ENCODE results near the gene ERICH3.

DNA sequence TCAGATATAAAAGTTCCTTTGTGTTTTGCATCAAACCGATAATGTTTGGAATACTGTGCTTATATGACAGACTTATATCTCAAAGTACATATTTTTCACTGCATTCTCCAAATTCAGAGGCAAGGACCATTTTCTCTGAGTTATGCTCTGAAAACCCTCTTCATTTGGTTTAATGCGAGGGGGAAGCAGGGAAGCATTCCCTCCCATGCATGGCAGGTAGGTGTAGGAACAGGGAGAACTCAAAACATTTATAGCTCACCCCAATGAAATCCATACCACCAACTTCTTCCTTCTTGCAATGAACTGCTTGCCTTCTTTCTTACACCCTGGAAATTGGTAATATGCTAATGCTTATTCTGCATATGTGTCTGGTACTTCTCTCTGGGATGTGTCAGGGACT, 10.7 kb upstream of the ERICH3 start:
- TF ChIP-seq POLR2A (IDR thresholded peaks at IDR 0.05) = no peak
- TF ChIP-seq, protein P1, sequence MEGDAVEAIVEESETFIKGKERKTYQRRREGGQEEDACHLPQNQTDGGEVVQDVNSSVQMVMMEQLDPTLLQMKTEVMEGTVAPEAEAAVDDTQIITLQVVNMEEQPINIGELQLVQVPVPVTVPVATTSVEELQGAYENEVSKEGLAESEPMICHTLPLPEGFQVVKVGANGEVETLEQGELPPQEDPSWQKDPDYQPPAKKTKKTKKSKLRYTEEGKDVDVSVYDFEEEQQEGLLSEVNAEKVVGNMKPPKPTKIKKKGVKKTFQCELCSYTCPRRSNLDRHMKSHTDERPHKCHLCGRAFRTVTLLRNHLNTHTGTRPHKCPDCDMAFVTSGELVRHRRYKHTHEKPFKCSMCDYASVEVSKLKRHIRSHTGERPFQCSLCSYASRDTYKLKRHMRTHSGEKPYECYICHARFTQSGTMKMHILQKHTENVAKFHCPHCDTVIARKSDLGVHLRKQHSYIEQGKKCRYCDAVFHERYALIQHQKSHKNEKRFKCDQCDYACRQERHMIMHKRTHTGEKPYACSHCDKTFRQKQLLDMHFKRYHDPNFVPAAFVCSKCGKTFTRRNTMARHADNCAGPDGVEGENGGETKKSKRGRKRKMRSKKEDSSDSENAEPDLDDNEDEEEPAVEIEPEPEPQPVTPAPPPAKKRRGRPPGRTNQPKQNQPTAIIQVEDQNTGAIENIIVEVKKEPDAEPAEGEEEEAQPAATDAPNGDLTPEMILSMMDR (IDR thresholded peaks at IDR 0.05) = no peak

Measured in heart left ventricle (tissue), 13 donors.